Measurements from ENCODE around the gene TIMMDC1. TPM values are rescaled to one million over a fixed set of nuclear protein-coding genes. Genes with fewer than 3 reads are reported as not detected.
"Not testable (repeated sequence)": the region's sequence is repeated elsewhere in the genome, so short reads cannot be mapped to it uniquely, and the experiment has no call there.

Gene TIMMDC1
- total RNA-seq, 1 experiment from 2014 or later = 22.9 TPM

DNA sequence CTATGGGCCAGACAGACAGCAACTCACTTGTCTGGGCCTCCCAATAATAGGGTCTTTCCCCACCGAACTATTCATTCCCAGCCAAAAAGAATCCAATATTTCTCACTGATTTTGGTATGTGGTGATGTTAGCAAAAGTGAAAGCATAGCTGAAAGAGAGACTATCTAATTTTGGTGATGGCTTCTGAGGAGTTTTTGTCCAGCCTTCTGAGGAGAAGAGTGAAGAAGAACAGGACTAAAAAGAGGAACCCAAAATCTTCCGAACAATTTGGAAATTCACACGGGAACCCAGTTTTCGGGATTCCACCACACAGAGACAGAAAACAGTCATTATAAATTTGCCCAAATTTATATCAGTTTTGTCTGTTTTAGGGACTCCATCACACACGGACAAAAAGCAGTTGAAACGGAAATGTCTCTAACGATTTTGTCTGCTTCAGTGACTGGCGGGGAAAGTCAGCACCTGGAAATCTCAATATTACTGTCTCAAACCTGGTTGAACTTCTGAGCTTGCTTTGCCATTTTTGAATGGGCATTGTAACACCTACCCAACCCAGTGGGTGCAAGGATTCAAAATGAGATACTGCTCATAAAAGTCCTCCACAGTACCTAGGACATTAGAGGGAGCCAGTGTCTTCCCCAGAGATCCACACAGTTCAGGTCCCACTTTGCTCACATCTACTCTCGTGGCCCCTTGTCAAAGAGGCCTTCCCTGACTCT lies 52.0 kb downstream of the TIMMDC1 start:
- in situ Hi-C loops (cut with HindIII; ENCODE audit: low pct_unique_long_range_greater_than_20kb, low sequenced_read_pairs) = no loop called here
- DNase-seq (ENCODE audit: low read depth) = no peak

DNA sequence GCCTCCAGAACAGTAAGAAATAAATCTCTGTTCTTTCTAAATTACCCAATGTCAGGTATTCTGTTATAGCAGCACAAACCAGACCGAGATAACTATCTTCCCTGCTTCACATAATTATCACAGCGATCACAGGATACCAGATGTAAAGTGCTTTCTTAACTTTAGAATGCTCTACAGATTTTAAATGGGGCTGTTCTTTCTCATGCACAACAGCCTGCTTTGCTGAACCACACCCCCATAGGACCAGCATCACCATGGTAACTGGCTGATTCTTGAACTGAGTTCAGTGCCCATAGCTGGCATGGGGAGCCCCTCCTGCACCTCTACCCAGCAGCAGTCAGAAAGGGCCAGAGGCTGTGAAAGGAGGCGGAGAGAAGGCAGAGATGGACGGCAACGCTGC lies 53.3 kb downstream of the TIMMDC1 start:
- no peak for DNase-seq (ENCODE audit: low read depth)
- in situ Hi-C loops (cut with HindIII; ENCODE audit: low pct_unique_long_range_greater_than_20kb, low sequenced_read_pairs) = no loop called here

GRCh38 chr3:119552928-119553327 lies 54.6 kb downstream of the TIMMDC1 start:
- DNase-seq (ENCODE audit: low read depth); in situ Hi-C loops (cut with HindIII; ENCODE audit: low pct_unique_long_range_greater_than_20kb, low sequenced_read_pairs): not testable (repeated sequence)

- no peak for DNase-seq (ENCODE audit: low read depth)
- in situ Hi-C loops (cut with HindIII; ENCODE audit: low pct_unique_long_range_greater_than_20kb, low sequenced_read_pairs) = no loop called here
These were observed 55.6 kb downstream of the TIMMDC1 start for GRCh38 chr3:119553823-119554415.

DNA sequence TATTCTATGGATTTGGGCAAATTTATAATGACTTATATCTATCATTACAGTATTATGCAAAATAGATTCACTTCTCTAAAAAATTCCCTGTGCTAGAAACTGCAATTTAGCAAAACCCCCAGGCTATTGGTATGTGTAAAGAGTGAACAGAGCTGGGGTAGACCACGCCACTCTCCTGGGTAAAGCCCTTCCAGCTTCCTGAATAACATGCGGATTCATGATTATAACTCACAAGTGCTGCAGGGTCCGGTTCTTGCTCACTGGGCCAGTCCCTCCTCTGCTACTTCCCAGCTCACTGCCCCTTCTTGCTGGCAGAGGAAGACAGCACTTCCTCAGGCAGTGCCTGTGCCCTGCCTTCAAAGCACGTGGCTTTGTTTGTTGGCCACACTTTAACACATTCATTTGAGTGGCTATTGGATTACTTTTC lies 57.0 kb downstream of the TIMMDC1 start:
- in situ Hi-C loops (cut with HindIII; ENCODE audit: low pct_unique_long_range_greater_than_20kb, low sequenced_read_pairs) = no loop called here
- no peak for DNase-seq (ENCODE audit: low read depth)

GRCh38 chr3:119555929-119556328 lies 57.6 kb downstream of the TIMMDC1 start:
- in situ Hi-C loops (cut with HindIII; ENCODE audit: low pct_unique_long_range_greater_than_20kb, low sequenced_read_pairs) = no loop called here
- no peak for DNase-seq (ENCODE audit: low read depth)

- in situ Hi-C loops (cut with HindIII; ENCODE audit: low pct_unique_long_range_greater_than_20kb, low sequenced_read_pairs) = no loop called here
These were observed 59.0 kb downstream of the TIMMDC1 start for GRCh38 chr3:119557192-119557876.

DNA sequence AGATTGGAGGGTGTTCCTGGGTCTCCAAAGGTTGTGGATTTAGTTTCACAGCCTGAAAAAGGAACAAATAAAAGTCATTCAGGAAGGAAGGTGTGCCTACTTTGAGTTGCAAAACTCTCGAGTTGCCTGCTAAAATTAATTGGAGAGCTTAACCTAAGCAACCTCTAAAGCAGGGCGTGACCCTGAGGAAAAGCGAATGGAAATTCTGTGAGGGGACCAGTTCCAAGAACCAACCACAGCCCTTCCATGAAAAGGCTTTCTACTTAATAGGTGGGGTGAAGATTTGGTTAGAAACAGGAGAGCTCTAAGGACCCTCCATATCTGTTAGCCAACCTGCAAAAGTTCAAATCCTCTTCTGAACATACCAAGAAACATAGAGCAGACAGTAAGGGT lies 59.5 kb downstream of the TIMMDC1 start:
- in situ Hi-C loops (cut with HindIII; ENCODE audit: low pct_unique_long_range_greater_than_20kb, low sequenced_read_pairs) = no loop called here
- no peak for DNase-seq (ENCODE audit: low read depth)

More at GRCh38 chr3:119557192-119557876, 59.0 kb downstream of the TIMMDC1 start:
- DNase-seq (ENCODE audit: low read depth) = no peak

- in situ Hi-C loops (cut with HindIII; ENCODE audit: low pct_unique_long_range_greater_than_20kb, low sequenced_read_pairs) = no loop called here
- DNase-seq (ENCODE audit: low read depth) = no peak
These were observed 60.4 kb downstream of the TIMMDC1 start for GRCh38 chr3:119558626-119559317.

GRCh38 chr3:119559441-119559963 lies 61.2 kb downstream of the TIMMDC1 start, which contains the start of gene CD80:
Gene CD80, minus strand, starts transcription at chr3:119559614. Its CDS starts 1,886 bp downstream, at chr3:119557728.
- no peak for DNase-seq (ENCODE audit: low read depth)
- in situ Hi-C loops (cut with HindIII; ENCODE audit: low pct_unique_long_range_greater_than_20kb, low sequenced_read_pairs) = no loop called here

GRCh38 chr3:119560160-119560559 lies 61.8 kb downstream of the TIMMDC1 start:
- in situ Hi-C loops (cut with HindIII; ENCODE audit: low pct_unique_long_range_greater_than_20kb, low sequenced_read_pairs) = no loop called here
- DNase-seq (ENCODE audit: low read depth) = no peak

- in situ Hi-C loops (cut with HindIII; ENCODE audit: low pct_unique_long_range_greater_than_20kb, low sequenced_read_pairs) = no loop called here
- no peak for DNase-seq (ENCODE audit: low read depth)
These were observed 64.1 kb downstream of the TIMMDC1 start for GRCh38 chr3:119562307-119562961.

DNA sequence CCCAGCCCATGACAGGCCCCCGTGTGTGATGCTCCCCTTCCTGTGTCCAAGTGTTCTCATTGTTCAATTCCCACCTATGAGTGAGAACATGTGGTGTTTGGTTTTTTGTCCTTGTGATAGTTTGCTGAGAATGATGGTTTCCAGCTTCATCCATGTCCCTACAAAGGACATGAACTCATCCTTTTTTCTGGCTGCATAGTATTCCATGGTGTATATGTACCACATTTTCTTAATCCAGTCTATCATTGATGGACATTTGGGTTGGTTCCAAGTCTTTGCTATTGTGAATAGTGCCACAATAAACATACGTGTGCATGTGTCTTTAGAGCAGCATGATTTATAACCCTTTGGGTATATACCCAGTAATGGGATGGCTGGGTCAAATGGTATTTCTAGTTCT lies 65.0 kb downstream of the TIMMDC1 start:
- in situ Hi-C loops (cut with HindIII; ENCODE audit: low pct_unique_long_range_greater_than_20kb, low sequenced_read_pairs); DNase-seq (ENCODE audit: low read depth): not testable (repeated sequence)

- DNase-seq (ENCODE audit: low read depth) = no peak
- in situ Hi-C loops (cut with HindIII; ENCODE audit: low pct_unique_long_range_greater_than_20kb, low sequenced_read_pairs) = no loop called here
These were observed 70.8 kb downstream of the TIMMDC1 start for GRCh38 chr3:119569156-119569555.

DNA sequence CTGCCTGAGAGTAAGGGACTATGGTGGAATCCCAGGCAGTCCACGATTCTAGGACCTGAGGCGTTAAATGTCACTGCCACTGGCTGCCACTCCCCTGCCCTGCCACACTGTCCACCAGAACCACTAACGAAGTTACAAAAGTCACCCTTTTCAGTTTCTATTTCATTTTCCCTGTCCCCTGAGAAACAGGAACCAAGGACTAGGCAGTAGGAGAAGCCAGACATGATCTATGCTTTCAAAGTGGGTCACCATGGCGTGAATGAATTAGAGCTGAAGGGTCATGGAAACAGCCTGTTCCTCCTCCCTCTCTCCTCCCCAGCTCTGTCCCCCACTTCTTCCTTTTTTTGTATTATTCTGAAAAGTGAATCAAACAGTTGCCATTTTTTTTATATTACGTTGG lies 71.9 kb downstream of the TIMMDC1 start:
- no peak for DNase-seq (ENCODE audit: low read depth)
- in situ Hi-C loops (cut with HindIII; ENCODE audit: low pct_unique_long_range_greater_than_20kb, low sequenced_read_pairs) = no loop called here

GRCh38 chr3:119571230-119571629 lies 72.9 kb downstream of the TIMMDC1 start:
- in situ Hi-C loops (cut with HindIII; ENCODE audit: low pct_unique_long_range_greater_than_20kb, low sequenced_read_pairs) = no loop called here
- no peak for DNase-seq (ENCODE audit: low read depth)

GRCh38 chr3:119571688-119572087 lies 73.3 kb downstream of the TIMMDC1 start:
- DNase-seq (ENCODE audit: low read depth) = no peak
- in situ Hi-C loops (cut with HindIII; ENCODE audit: low pct_unique_long_range_greater_than_20kb, low sequenced_read_pairs) = no loop called here

All from Caki2 (cell line).